ENCODE data around the gene FGF14.

- TF ChIP-seq, protein P1, sequence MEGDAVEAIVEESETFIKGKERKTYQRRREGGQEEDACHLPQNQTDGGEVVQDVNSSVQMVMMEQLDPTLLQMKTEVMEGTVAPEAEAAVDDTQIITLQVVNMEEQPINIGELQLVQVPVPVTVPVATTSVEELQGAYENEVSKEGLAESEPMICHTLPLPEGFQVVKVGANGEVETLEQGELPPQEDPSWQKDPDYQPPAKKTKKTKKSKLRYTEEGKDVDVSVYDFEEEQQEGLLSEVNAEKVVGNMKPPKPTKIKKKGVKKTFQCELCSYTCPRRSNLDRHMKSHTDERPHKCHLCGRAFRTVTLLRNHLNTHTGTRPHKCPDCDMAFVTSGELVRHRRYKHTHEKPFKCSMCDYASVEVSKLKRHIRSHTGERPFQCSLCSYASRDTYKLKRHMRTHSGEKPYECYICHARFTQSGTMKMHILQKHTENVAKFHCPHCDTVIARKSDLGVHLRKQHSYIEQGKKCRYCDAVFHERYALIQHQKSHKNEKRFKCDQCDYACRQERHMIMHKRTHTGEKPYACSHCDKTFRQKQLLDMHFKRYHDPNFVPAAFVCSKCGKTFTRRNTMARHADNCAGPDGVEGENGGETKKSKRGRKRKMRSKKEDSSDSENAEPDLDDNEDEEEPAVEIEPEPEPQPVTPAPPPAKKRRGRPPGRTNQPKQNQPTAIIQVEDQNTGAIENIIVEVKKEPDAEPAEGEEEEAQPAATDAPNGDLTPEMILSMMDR (conservative IDR thresholded peaks at IDR 0.05; ENCODE audit: low read depth, low read length) = no peak
- TF ChIP-seq EZH2phosphoT487 (IDR thresholded peaks at IDR 0.05; ENCODE audit: borderline replicate concordance, low read length) (no peak), EZH2 (IDR thresholded peaks at IDR 0.05; ENCODE audit: low read length, unreplicated experiment) (no peak)
Observed at GRCh38 chr13:102147353-102147752, 254.5 kb downstream of the FGF14 start.

Data from PC-3 (cell line).